ENCODE data around the gene FOXD2. TPM values are rescaled to one million over a fixed set of nuclear protein-coding genes. Genes with fewer than 3 reads are reported as not detected.

The FOXD2 gene
- polyA plus RNA-seq, 2 of the 4 experiments (the other 2 are of a cell fraction): 0.13 to 0.35 TPM

DNA sequence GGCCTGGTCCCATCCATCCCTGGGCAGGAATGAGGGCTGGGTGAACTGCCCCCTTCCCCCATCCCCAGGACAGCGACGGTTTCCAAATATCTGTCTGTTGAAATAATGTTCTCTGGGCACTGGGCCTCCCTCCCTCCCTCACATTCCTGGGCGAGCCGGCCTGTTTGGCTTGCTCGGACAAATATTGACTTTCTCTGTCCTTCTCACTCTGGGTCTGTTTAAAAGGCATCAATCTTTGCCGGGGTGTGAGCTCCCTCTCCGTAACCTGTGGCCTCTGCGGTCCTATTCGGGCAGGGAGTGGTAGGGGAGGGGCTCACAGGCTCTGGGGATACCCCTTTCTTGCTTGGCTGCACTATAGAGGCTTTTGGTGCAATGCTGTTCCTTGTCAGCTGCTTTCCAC is 40.2 kb downstream of the FOXD2 start:
- Histone ChIP-seq H3K4me3 (no peak overlapping the region), H3K9me3 (no peaks in the 10 kb centered on the region), H3K27ac (peak overlapping the region; percentile 77 to 79), H3K4me1 (peaks cover 57% of the 10 kb centered on the region), H3K4me2 (peak overlapping the region; percentile 64)
- DNase-seq (ENCODE audit: low read depth in 1 of 2, low spot score in 1 of 2) (peak; percentile 33 to 85), FAIRE-seq (no peak), ATAC-seq (peak; percentile 85 to 95)
- CTCF ChIA-PET: interaction anchor here (1.0 to 1.5 kb wide), 3 partner anchors 34 to 233 kb away, joined by 3 to 6 read pairs (median 3); no protein-coding TSS in a partner anchor
- POLR2A ChIA-PET: interaction anchor here (0.6 kb wide), 2 partner anchors 41 to 118 kb away, joined by 3 to 6 read pairs; partner anchors contain the start of gene FOXD2
- WGBS (ENCODE audit: missing lambda C conversion rate): 3% methylated on average over 9 of the region's 9 CpGs
- TF ChIP-seq, protein P1, sequence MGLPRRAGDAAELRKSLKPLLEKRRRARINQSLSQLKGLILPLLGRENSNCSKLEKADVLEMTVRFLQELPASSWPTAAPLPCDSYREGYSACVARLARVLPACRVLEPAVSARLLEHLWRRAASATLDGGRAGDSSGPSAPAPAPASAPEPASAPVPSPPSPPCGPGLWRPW (IDR thresholded peaks at IDR 0.05): no peak
- TF ChIP-seq TFCP2L1 (CRISPR knock-in tag; IDR thresholded peaks at IDR 0.05) (no peak), POLR2AphosphoS2 (conservative IDR thresholded peaks at IDR 0.05; ENCODE audit: low read length) (no peak), CHD2 (IDR thresholded peaks at IDR 0.05; ENCODE audit: low read length, partially characterized antibody) (no peak), SMC3 (IDR thresholded peaks at IDR 0.05) (peak; percentile 30; the same call in 1 of the 3 replicates), HOXB5 (CRISPR knock-in tag; IDR thresholded peaks at IDR 0.05) (peak; percentile 91), ZFP36 (IDR thresholded peaks at IDR 0.05; ENCODE audit: borderline replicate concordance, partially characterized antibody) (no peak), TP53 (CRISPR knock-in tag; IDR thresholded peaks at IDR 0.05) (no peak), CBX8 (IDR thresholded peaks at IDR 0.05) (no peak), FOSB (CRISPR knock-in tag; IDR thresholded peaks at IDR 0.05) (no peak), SREBF2 (IDR thresholded peaks at IDR 0.05) (no peak), ZSCAN20 (CRISPR knock-in tag; IDR thresholded peaks at IDR 0.05) (no peak), HEYL (CRISPR knock-in tag; IDR thresholded peaks at IDR 0.05) (no peak), RAD21 (conservative IDR thresholded peaks at IDR 0.05 in 1 of 2, IDR thresholded peaks at IDR 0.05 in 1 of 2) (peak in 1 of 2 experiments; percentile 19; a peak in 1 of 5 replicates), KDM5A (IDR thresholded peaks at IDR 0.05) (no peak), NFE2L2 (conservative IDR thresholded peaks at IDR 0.05; ENCODE audit: low read length) (no peak), RCOR1 (IDR thresholded peaks at IDR 0.05; ENCODE audit: low read depth, low read length) (no peak), CEBPB (IDR thresholded peaks at IDR 0.05) (peak; percentile 44 to 80; a peak in 2 of 4 replicates), JUN (IDR thresholded peaks at IDR 0.05) (peak; percentile 27 to 72; a peak in 3 of 5 replicates), JUNB (IDR thresholded peaks at IDR 0.05) (no peak), MAFK (IDR thresholded peaks at IDR 0.05; ENCODE audit: partially characterized antibody) (no peak), EHMT2 (IDR thresholded peaks at IDR 0.05; ENCODE audit: low read depth) (no peak), RFX5 (IDR thresholded peaks at IDR 0.05) (no peak), GATA3 (IDR thresholded peaks at IDR 0.05; ENCODE audit: borderline replicate concordance) (peak; percentile 86), RARB (CRISPR knock-in tag; IDR thresholded peaks at IDR 0.05) (no peak), CBX2 (IDR thresholded peaks at IDR 0.05; ENCODE audit: borderline replicate concordance, low read depth) (no peak), NR3C1 (IDR thresholded peaks at IDR 0.05) (no peak), FOSL2 (IDR thresholded peaks at IDR 0.05) (no peak), FOSL2 (CRISPR knock-in tag; IDR thresholded peaks at IDR 0.05) (no peak)
- TF ChIP-seq, protein P2, sequence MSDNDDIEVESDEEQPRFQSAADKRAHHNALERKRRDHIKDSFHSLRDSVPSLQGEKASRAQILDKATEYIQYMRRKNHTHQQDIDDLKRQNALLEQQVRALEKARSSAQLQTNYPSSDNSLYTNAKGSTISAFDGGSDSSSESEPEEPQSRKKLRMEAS (IDR thresholded peaks at IDR 0.05): peak; percentile 47; the same call in 1 of the 2 replicates
- TF ChIP-seq, protein P3, sequence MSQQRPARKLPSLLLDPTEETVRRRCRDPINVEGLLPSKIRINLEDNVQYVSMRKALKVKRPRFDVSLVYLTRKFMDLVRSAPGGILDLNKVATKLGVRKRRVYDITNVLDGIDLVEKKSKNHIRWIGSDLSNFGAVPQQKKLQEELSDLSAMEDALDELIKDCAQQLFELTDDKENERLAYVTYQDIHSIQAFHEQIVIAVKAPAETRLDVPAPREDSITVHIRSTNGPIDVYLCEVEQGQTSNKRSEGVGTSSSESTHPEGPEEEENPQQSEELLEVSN (IDR thresholded peaks at IDR 0.05; ENCODE audit: borderline replicate concordance, low read depth): no peak
- TF ChIP-seq, protein P4, sequence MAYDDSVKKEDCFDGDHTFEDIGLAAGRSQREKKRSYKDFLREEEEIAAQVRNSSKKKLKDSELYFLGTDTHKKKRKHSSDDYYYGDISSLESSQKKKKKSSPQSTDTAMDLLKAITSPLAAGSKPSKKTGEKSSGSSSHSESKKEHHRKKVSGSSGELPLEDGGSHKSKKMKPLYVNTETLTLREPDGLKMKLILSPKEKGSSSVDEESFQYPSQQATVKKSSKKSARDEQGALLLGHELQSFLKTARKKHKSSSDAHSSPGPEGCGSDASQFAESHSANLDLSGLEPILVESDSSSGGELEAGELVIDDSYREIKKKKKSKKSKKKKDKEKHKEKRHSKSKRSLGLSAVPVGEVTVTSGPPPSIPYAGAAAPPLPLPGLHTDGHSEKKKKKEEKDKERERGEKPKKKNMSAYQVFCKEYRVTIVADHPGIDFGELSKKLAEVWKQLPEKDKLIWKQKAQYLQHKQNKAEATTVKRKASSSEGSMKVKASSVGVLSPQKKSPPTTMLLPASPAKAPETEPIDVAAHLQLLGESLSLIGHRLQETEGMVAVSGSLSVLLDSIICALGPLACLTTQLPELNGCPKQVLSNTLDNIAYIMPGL (CRISPR knock-in tag; IDR thresholded peaks at IDR 0.05; ENCODE audit: borderline replicate concordance): no peak
- TF ChIP-seq, protein P5, sequence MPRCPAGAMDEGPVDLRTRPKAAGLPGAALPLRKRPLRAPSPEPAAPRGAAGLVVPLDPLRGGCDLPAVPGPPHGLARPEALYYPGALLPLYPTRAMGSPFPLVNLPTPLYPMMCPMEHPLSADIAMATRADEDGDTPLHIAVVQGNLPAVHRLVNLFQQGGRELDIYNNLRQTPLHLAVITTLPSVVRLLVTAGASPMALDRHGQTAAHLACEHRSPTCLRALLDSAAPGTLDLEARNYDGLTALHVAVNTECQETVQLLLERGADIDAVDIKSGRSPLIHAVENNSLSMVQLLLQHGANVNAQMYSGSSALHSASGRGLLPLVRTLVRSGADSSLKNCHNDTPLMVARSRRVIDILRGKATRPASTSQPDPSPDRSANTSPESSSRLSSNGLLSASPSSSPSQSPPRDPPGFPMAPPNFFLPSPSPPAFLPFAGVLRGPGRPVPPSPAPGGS (IDR thresholded peaks at IDR 0.05): 0 out of 3 replicates have a peak, but pooled peaks have one; percentile 49
- TF ChIP-seq, protein P6, sequence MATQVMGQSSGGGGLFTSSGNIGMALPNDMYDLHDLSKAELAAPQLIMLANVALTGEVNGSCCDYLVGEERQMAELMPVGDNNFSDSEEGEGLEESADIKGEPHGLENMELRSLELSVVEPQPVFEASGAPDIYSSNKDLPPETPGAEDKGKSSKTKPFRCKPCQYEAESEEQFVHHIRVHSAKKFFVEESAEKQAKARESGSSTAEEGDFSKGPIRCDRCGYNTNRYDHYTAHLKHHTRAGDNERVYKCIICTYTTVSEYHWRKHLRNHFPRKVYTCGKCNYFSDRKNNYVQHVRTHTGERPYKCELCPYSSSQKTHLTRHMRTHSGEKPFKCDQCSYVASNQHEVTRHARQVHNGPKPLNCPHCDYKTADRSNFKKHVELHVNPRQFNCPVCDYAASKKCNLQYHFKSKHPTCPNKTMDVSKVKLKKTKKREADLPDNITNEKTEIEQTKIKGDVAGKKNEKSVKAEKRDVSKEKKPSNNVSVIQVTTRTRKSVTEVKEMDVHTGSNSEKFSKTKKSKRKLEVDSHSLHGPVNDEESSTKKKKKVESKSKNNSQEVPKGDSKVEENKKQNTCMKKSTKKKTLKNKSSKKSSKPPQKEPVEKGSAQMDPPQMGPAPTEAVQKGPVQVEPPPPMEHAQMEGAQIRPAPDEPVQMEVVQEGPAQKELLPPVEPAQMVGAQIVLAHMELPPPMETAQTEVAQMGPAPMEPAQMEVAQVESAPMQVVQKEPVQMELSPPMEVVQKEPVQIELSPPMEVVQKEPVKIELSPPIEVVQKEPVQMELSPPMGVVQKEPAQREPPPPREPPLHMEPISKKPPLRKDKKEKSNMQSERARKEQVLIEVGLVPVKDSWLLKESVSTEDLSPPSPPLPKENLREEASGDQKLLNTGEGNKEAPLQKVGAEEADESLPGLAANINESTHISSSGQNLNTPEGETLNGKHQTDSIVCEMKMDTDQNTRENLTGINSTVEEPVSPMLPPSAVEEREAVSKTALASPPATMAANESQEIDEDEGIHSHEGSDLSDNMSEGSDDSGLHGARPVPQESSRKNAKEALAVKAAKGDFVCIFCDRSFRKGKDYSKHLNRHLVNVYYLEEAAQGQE (IDR thresholded peaks at IDR 0.05): no peak
- TF ChIP-seq, protein P7, sequence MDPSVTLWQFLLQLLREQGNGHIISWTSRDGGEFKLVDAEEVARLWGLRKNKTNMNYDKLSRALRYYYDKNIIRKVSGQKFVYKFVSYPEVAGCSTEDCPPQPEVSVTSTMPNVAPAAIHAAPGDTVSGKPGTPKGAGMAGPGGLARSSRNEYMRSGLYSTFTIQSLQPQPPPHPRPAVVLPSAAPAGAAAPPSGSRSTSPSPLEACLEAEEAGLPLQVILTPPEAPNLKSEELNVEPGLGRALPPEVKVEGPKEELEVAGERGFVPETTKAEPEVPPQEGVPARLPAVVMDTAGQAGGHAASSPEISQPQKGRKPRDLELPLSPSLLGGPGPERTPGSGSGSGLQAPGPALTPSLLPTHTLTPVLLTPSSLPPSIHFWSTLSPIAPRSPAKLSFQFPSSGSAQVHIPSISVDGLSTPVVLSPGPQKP (IDR thresholded peaks at IDR 0.05; ENCODE audit: low read depth, low read length): no peak

Measured in A549 (cell line).